ENCODE results near the gene FBXO31.

Gene FBXO31

GRCh38 chr16:87304951-87305350, 78.6 kb downstream of the FBXO31 start:
- no peak for DNase-seq

- no peak for DNase-seq
Measured at GRCh38 chr16:87303962-87304521, 79.5 kb downstream of the FBXO31 start.

- no peak for DNase-seq
Measured at GRCh38 chr16:87303431-87303930, 80.1 kb downstream of the FBXO31 start.

- no peak for DNase-seq
Measured at GRCh38 chr16:87298857-87299465, 84.6 kb downstream of the FBXO31 start.

GRCh38 chr16:87297918-87298631, 85.5 kb downstream of the FBXO31 start:
- peak; percentile 46 for DNase-seq

- DNase-seq, result no peak
Measured at GRCh38 chr16:87297407-87297806, 86.2 kb downstream of the FBXO31 start.

- DNase-seq, result no peak
Measured at GRCh38 chr16:87295661-87296531, 87.7 kb downstream of the FBXO31 start.

- DNase-seq, result no peak
Measured at GRCh38 chr16:87295259-87295658, 88.3 kb downstream of the FBXO31 start.

GRCh38 chr16:87293990-87294389, 89.6 kb downstream of the FBXO31 start:
- DNase-seq, result no peak

GRCh38 chr16:87291944-87292343, 91.6 kb downstream of the FBXO31 start:
- DNase-seq, result no peak

- no peak for DNase-seq
Measured at GRCh38 chr16:87288753-87289362, 94.7 kb downstream of the FBXO31 start.

GRCh38 chr16:87286839-87287626, 96.5 kb downstream of the FBXO31 start:
- DNase-seq, result no peak

GRCh38 chr16:87284183-87284582, 99.4 kb downstream of the FBXO31 start:
- DNase-seq, result no peak

GRCh38 chr16:87279094-87279658, 104.4 kb downstream of the FBXO31 start:
- DNase-seq, result no peak

GRCh38 chr16:87278191-87279093, 105.1 kb downstream of the FBXO31 start:
- no peak for DNase-seq
